NCI-H2227 treated with DMSO at 0.1 percent for 48 hours (cell line): Measurements from ENCODE around the gene SYK.
"Not testable (repeated sequence)": the region's sequence is repeated elsewhere in the genome, so short reads cannot be mapped to it uniquely, and the experiment has no call there.

Source experiments
- DNase-seq: peaks from one replicate; lab custom pipeline; 2025; lab: John Stamatoyannopoulos, UW

SYK gene

GRCh38 chr9:90795871-90796317, 5.7 kb upstream of the SYK start:
- no peak for DNase-seq

DNA sequence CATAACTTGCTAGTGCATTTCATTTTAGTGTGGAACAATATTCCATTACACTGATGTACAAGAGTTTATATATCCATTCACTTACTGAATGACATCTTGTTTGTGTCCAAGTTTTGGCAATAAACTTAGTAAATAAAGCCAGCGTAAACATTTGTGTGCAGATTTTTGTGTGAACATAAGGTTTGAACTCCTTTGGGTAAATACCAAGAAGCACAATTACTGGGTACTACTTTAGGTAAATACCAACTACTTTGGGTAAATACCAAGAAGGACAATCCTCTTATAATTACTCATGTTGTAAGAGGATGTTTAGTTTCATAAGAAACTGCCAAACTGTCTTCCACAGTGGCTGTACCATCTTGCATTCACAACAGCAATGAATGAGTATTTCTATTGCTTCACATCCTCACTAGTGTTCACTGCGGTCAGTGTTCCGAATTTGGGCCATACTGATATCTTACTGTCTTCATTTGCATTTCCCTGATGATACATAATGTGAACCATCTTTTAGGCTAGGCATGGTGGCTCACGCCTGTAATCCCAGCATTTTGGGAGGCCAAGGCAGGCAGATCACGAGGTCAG, 2.3 kb upstream of the SYK start:
- no peak for DNase-seq

DNA sequence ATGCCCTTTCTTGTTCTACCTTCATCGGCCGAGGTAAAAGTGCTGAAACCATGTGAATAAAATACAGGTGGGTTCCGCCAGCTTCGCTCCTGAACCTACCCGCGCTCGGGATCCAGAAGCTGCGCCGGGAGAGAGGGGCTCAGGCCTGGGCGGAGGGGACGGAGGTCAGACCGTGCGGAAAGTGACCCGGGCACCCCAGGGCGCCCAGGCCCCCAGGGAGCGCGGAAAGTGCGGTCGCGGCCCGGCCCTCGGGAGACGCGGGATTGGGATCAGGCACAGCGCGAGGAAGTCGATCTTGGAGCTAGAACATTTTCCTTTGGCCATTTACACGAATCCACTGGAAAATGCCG, 329 bp downstream of the SYK start:
- DNase-seq = no peak

DNA sequence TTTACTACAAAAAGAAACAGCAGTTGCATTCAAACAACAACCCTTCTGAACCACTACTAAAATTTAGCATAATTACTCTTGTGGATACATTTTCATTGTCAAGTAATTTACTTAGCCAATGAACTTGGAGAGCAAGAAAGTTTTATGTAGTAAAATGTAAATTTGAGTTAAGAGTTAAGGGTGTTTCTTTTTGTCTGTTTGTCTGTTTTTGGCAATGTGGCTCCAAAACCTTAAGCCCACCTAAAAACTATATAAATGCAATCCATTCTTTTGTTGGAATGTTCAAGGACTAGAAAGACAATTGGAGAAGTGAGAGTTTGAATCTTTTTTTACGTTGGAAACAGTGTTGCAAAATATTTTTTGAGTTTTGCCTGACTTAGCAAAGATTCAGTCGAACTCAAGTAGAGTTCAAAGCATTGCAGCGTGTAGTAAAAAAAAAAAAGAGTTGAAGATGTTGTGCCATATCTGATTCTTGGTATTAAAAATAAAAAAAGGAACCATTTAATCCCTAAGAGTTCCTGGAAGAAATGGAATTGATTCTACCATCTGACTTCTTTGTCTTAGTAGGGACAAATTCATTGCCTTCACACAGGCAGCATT, 867 bp downstream of the SYK start:
- no peak for DNase-seq

DNA sequence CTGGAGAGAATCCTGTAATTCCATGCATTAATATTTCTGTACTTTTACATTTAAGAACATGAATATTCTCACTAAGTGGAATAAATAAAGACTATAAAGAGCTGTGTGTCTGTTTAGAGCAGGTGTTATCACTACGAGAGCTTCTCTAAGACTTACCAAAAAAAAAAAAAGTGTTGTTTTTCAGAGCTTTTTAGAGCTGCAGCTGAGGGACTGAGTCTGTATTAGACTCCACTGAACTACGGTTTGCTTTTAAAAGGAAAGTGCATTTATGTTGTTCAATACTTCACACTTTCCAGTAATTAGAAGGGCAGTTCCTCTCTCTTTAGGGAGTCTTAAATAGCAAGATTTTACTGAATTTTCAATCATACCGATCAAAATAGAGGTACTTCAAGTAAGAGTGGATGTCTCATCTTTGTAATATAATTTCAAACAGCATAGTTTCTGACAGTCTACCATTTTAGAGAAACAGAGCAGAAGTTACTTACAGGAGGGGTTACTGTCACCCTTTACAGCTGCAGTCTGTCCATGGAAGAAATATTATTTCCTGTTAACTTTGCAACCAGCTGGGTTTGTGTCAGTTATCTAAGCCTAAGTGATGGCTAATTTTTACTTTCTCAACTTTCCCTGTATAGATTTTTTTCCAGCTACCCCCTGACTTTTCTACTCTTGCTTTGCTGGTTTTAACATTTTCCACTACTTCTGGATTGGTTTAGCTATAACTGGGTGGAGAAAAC, 2.4 kb downstream of the SYK start:
- no peak for DNase-seq

DNA sequence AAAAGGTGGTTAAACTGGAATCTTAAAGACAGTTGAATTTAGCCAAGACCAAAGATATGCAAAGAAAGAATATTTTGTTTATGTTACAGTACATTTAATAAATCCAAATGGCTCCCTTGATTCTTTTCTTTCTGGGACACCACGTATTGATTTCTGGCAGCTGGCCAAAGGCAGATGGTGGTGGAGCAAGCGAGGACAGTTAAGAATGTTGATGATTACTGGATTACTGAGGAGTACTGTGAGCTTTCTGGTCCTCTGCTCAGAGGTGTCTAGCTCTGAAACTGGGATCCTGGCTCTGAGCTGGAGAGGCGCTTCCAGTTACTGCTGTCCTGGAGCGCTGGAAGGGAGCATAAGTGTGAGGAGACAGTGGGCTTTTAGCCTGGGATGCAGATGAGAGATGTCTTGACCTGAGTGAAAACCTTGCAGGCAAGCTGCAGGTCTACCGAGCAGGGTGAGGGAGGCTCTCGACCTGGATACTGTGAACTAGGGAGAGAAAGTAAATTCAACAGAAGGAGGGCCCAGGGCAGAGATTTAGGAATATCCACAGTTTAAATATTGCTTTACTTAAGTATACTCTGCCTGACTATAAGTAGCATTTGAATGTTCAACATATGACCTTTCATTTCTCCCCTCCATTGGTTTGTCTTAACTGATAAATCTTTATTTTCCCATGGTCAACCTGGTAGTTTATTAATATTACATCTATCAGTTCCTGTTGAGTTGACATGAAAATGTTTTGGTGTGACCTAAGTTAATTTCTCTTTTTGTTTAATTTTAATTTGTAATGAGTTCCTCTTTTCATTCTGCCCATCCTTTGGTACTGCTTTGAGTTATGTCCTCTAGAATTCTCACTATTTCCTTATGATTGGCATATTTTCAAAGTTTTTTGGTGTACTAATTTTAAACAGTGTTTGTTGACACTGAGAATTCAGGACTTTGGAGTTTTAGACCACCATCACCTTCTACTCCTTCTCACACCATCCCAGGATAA, 3.7 kb downstream of the SYK start:
- no peak for DNase-seq

- no peak for DNase-seq
These were observed 5.4 kb downstream of the SYK start for GRCh38 chr9:90807006-90807405.

DNA sequence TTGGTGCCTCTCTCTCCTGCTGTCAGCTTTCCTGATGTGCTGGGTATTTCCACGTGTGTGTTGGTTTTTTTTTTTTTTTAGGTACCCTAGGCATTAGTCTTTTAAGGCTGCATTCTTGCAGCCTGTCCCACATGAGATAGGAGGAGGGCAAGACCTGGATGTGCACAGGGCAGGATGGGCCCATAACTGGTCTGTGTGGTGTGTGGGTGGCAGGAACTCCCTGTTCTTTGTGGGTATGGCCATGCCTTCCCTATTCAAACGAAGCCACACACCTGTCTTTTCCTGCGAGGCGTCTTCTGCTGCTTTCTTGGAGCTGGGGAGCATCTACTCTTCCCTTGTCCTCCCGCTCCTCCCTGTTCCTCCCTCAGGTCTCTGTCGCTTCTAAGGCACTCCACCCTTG, 6.8 kb downstream of the SYK start:
- DNase-seq = no peak

DNA sequence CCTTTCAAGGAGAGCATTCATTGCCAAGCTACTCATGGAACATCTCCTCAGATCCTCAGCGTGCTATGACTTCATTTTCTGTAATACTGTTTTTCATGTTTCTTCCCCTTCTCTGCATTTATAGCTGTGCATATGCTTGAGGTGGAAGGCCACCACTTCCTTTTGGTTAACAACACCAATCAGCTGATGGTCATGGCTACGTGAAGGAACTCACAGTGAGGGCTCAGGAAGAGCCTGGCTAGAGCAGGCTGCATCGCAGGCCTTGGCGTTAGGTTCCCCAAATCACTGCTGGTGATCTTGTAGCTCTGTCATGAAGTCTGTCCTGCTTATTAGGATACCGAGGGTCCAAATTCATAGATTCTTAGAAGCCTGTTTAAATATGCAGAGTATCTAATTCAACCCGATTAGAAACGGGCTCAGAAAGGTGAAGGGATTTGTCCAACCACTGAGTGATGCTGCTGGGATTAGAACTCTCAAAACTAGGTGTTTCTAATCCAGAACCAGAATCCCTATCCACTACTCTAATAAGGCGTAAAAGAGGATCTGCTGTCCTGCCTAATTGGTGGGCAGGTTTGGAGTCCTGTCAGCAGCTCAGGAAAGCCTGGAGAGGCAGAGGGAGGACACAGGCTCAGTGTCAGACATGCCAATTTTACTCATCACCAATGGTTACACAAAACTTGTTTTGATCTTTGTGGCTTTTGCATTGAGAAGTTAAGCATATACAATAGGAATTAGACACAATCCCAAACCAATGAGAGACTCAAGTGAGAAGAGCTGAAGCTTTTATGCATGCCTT, 7.5 kb downstream of the SYK start:
- DNase-seq = no peak

DNA sequence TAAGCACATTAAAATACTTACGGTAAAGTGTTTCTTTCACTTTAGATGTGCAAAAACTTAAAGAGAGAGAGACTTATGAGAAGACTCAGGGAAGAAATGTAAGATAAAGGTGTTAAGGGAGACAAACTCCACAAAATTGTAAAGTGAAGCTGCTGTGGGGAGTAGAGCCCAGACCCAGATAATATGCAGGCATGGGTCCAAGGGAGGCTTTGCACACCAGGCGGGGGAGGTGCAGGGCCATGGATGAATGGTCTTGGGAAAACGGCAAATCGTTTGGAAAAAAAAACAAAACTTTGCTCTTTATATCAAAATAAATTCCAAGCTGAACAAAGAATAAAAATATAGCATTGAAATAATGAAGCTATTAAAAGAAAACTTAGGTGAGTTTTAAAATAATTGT, 9.1 kb downstream of the SYK start:
- no peak for DNase-seq

GRCh38 chr9:90813046-90813445, 11.4 kb downstream of the SYK start:
- DNase-seq = no peak

DNA sequence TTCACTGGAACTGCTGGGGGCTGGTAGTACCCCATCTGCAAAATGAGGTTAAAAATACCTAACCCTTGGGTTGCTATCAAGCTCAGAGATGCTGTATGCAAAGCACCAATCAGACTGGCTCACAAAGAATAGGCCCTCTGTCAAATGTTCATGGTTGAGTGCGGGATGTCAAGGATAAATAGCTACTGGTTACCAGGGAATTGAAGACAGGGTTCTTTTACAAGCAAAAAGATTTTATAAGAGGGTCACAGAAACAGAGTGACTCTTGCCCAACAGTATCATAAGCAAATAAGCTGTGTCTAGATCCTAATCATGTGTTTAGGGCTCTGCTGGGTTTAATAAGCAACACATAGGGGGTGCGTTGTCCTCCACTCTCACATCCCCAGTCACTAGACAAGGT, 11.9 kb downstream of the SYK start:
- no peak for DNase-seq

DNA sequence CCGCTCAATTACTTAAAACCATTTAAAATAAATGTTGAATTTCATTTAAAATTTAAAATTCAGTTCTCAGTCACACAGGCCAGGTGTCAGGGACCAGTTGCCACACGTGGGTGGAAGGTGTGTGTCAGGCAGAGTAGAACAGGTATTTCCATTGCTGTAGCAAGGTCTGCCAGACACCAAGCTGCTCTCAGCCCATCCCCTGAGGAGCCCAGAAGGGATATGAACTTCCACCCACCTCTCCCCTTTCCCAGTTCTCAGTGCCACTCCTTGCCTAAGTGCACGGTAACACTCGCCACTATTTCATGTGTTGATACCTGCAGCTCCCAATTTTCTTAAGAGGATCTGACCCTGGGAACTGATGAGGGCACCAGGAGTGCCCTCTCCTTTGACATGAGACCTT, 12.7 kb downstream of the SYK start:
- DNase-seq = no peak

DNA sequence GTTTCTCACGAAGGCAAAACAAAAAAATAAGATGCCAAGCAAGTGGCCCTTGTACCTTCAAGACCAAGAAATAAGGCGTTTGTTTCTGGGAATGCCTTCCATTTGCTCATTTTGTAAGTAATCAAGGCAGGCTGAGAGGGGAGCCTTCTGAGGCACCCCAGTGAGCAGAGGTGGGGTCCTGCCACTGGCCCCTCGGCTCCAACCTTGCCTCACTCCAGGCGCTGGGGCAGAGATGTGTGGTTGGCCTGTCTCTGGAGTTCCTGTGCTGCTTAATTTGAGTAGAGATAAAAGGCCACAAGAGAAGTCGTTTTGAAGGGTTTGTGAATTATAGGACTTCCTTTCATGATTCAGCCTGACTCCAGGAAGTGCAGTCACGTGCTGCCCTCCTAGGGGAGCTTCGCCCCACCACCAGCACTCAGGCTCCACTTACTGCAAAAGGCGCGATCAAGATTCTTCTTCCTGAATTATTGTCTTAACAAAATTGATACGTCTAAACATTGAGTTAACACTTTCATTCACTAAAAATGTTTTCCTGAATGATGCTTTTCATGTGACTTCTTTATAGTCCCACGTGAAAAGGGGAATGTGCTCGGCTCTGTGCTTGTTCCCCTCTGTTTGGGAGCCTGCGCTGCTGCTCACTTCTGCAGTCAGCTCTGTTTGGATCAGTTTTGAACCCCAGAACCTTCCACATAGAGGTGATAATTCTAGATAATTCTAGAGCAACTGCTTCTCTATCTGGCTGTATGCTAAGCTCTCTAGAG, 13.7 kb downstream of the SYK start:
- DNase-seq = no peak

- DNase-seq = no peak
These were observed 14.3 kb downstream of the SYK start for GRCh38 chr9:90815944-90816357.

GRCh38 chr9:90816690-90817089, 15.1 kb downstream of the SYK start:
- no peak for DNase-seq

DNA sequence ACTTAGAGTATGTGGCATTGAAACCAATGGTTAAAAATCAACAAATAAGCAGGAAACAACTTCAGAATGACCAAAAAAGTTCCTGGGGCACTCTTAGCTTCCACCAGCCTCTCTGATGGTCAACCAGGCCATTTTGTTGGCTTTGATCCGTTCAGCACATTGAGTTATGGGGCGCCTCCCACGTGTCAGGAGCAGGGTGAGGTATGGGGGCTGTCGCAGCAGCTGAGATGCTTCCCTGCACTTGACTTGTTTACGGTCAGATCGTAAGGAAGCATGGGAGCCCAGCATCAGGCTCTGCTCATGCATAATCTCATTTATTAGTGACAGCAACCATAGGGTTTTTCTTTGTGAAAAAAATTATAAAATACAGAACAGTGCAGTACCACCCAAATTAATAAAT, 16.7 kb downstream of the SYK start:
- DNase-seq = no peak

DNA sequence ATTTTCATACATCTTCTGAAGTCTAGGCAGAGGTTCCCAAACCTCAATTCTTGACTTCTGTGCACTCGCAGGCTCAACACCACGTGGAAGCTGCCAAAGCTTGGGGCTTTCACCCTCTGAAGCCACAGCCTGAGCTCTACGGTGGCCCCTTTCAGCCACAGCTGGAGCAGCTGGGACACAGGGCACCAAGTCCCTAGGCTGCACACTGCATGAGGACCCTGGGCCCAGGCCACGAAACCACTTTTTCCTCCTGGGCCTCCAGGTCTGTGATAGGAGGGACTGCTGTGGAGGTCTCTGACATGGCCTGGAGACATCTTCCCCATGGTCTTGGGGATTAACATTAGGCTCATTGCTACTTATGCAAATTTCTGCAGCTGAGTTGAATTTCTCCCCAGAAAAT, 18.8 kb downstream of the SYK start:
- DNase-seq = not testable (repeated sequence)

- DNase-seq = not testable (repeated sequence)
These were observed 19.6 kb downstream of the SYK start for GRCh38 chr9:90821236-90821635.

DNA sequence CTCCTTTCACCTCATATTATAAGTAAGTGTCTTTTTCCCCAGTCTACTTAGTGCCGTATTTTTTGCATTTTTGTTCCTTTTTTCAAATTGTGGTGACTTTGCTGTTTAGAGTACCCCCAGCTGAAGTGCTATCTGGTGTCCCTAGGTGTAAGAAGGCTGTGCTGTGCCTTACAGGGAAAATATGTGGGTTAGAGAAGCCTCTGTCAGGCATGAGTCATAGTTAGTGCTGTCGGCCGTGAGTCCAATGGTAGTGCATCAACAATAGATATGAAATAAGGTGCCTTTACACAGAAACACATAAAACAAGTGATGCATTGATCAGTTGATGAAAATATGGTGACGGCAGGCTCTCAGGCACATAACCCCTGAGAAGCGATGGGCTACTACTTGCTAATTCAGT, 20.1 kb downstream of the SYK start:
- no peak for DNase-seq

DNA sequence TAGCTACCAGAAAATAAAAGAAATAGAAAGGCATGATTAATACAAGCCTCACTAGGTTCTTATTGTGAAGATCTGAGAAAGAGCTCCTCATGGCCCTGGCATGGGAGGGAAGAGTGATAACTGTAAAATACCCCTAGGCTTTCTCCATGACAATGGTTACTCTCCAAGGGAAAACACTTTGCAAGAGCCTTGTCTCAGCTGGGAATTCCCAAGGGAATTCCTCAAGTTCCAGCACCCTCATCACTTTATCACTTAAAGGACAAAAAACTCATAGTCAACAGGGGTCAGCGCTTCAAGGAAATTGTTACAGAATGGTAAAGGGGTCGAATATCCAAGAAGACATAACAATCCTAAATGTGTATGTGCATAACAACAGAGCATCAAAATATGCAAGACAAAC, 21.2 kb downstream of the SYK start:
- DNase-seq = no peak
